ENCODE results near the gene SERPINI1. TPM values are rescaled to one million over a fixed set of nuclear protein-coding genes. Genes with fewer than 3 reads are reported as not detected.

Gene SERPINI1
- total RNA-seq, 6 experiments from 2014 or later = 2.2 to 6.2 (median 2.6) TPM

DNA sequence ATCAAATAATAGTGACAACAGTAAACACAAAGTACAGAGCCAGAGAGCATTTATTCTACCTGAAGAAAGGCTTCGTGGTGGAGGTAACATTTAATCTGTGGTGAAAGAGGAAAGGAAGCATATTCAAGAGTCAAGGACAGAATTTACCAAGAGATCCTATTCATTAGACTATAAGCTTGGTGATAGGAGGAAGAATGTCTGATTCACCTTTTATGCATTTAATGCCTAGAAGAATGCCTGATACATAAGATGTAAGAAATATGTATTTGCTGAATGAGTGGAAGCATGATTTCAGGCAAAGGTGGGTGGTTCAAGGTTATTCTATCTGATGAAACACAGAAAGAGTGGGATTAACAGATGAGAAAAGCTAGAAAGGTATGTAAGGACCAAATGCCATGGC lies 119.8 kb downstream of the SERPINI1 start:
- H3K9me3 Mint-ChIP-seq = no peaks in the 10 kb centered on the region; the same call in 1 of the 2 replicates
- no peaks in the 10 kb centered on the region for H3K36me3 Mint-ChIP-seq (ENCODE audit: low read depth)
- no peak for DNase-seq
- no peaks in the 10 kb centered on the region for H3K4me1 Mint-ChIP-seq (ENCODE audit: low read depth)
- TF ChIP-seq, protein P1, sequence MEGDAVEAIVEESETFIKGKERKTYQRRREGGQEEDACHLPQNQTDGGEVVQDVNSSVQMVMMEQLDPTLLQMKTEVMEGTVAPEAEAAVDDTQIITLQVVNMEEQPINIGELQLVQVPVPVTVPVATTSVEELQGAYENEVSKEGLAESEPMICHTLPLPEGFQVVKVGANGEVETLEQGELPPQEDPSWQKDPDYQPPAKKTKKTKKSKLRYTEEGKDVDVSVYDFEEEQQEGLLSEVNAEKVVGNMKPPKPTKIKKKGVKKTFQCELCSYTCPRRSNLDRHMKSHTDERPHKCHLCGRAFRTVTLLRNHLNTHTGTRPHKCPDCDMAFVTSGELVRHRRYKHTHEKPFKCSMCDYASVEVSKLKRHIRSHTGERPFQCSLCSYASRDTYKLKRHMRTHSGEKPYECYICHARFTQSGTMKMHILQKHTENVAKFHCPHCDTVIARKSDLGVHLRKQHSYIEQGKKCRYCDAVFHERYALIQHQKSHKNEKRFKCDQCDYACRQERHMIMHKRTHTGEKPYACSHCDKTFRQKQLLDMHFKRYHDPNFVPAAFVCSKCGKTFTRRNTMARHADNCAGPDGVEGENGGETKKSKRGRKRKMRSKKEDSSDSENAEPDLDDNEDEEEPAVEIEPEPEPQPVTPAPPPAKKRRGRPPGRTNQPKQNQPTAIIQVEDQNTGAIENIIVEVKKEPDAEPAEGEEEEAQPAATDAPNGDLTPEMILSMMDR (IDR thresholded peaks at IDR 0.05) = no peak
- no peak overlapping the region for H3K27ac Mint-ChIP-seq
- no peaks in the 10 kb centered on the region; the same call in 1 of the 2 replicates for H3K27me3 Mint-ChIP-seq (ENCODE audit: insufficient read depth)
- no peak overlapping the region for H3K4me3 Mint-ChIP-seq

GRCh38 chr3:167858865-167859264 lies 123.3 kb downstream of the SERPINI1 start:
- H3K36me3 Mint-ChIP-seq (ENCODE audit: low read depth) = no peaks in the 10 kb centered on the region

DNA sequence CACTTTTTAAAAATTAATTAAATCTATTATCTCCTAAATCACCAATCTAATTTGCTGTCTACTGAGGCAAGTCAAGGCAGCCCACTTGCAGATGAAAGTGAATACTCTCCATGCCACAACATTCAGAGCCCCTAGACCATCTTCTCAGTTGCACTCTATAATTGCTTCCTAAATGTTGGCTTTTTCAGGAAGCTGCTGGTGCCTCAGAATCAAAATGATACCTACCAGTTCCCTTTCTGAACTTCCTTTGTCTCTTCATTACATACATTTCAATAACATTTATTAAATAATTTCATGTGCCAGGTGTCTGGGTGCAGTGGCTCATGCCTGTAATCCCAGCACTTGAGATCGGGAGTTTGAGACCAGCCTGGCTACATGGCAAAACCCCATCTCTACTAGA lies 124.1 kb downstream of the SERPINI1 start:
- no peak for DNase-seq
- H3K36me3 Mint-ChIP-seq (ENCODE audit: low read depth) = no peaks in the 10 kb centered on the region
- TF ChIP-seq, protein P1 (IDR thresholded peaks at IDR 0.05) = no peak
- no peaks in the 10 kb centered on the region for H3K27me3 Mint-ChIP-seq (ENCODE audit: insufficient read depth)
- peaks cover 3% of the 10 kb centered on the region; the same call in 1 of the 2 replicates for H3K9me3 Mint-ChIP-seq
- no peaks in the 10 kb centered on the region for H3K4me1 Mint-ChIP-seq (ENCODE audit: low read depth)
- H3K4me3 Mint-ChIP-seq = no peak overlapping the region
- no peak overlapping the region for H3K27ac Mint-ChIP-seq

More at GRCh38 chr3:167858865-167859264, 123.3 kb downstream of the SERPINI1 start:
- H3K27me3 Mint-ChIP-seq (ENCODE audit: insufficient read depth) = no peaks in the 10 kb centered on the region; the same call in 1 of the 2 replicates
- H3K4me1 Mint-ChIP-seq (ENCODE audit: low read depth) = no peaks in the 10 kb centered on the region
- TF ChIP-seq, protein P1 (IDR thresholded peaks at IDR 0.05) = no peak
- peaks cover 3% of the 10 kb centered on the region; the same call in 1 of the 2 replicates for H3K9me3 Mint-ChIP-seq
- H3K27ac Mint-ChIP-seq = no peak overlapping the region
- no peak overlapping the region for H3K4me3 Mint-ChIP-seq
- DNase-seq = no peak

- TF ChIP-seq, protein P1 (IDR thresholded peaks at IDR 0.05) = no peak
- Mint-ChIP-seq H3K27me3 (ENCODE audit: insufficient read depth) (no peaks in the 10 kb centered on the region), H3K4me3 (no peak overlapping the region), H3K27ac (no peak overlapping the region), H3K36me3 (ENCODE audit: low read depth) (no peaks in the 10 kb centered on the region), H3K4me1 (ENCODE audit: low read depth) (no peaks in the 10 kb centered on the region), H3K9me3 (peaks cover 3% of the 10 kb centered on the region; the same call in 1 of the 2 replicates)
- DNase-seq = no peak
These were observed 126.1 kb downstream of the SERPINI1 start for GRCh38 chr3:167861649-167862048.

GRCh38 chr3:167862104-167862730 lies 126.7 kb downstream of the SERPINI1 start:
- no peaks in the 10 kb centered on the region for H3K27me3 Mint-ChIP-seq (ENCODE audit: insufficient read depth)
- DNase-seq = no peak
- H3K27ac Mint-ChIP-seq = no peak overlapping the region
- TF ChIP-seq, protein P1 (IDR thresholded peaks at IDR 0.05) = no peak
- H3K9me3 Mint-ChIP-seq = peaks cover 3% of the 10 kb centered on the region; the same call in 1 of the 2 replicates
- no peak overlapping the region for H3K4me3 Mint-ChIP-seq
- no peaks in the 10 kb centered on the region for H3K36me3 Mint-ChIP-seq (ENCODE audit: low read depth)
- H3K4me1 Mint-ChIP-seq (ENCODE audit: low read depth) = no peaks in the 10 kb centered on the region

Measured in HFFc6 (cell line).